ENCODE results near the gene PAX2. TPM values are rescaled to one million over a fixed set of nuclear protein-coding genes. Genes with fewer than 3 reads are reported as not detected.

PAX2 gene
- total RNA-seq, 1 donor from 2014 or later, result not detected

GRCh38 chr10:100873146-100873826 is 127.9 kb downstream of the PAX2 start:
- DNase-seq, result no peak
- TF ChIP-seq CTCF (IDR thresholded peaks at IDR 0.05; ENCODE audit: partially characterized antibody, unreplicated experiment), result no peak
- H3K27ac Mint-ChIP-seq (ENCODE audit: unreplicated experiment), result peak overlapping the region; percentile 29
- H3K4me3 Mint-ChIP-seq (ENCODE audit: unreplicated experiment), result no peak overlapping the region
- no peaks in the 10 kb centered on the region for H3K36me3 Mint-ChIP-seq (ENCODE audit: unreplicated experiment)
- H3K27me3 Mint-ChIP-seq (ENCODE audit: unreplicated experiment), result peaks cover 8% of the 10 kb centered on the region
- peaks cover 2% of the 10 kb centered on the region for H3K4me1 Mint-ChIP-seq (ENCODE audit: low read depth, unreplicated experiment)
- H3K9me3 Mint-ChIP-seq (ENCODE audit: unreplicated experiment), result peaks cover 5% of the 10 kb centered on the region

- Mint-ChIP-seq H3K4me3 (ENCODE audit: unreplicated experiment) (no peak overlapping the region), H3K36me3 (ENCODE audit: unreplicated experiment) (no peaks in the 10 kb centered on the region), H3K4me1 (ENCODE audit: low read depth, unreplicated experiment) (peaks cover 4% of the 10 kb centered on the region), H3K27ac (ENCODE audit: unreplicated experiment) (no peak overlapping the region), H3K27me3 (ENCODE audit: unreplicated experiment) (peaks cover 5% of the 10 kb centered on the region), H3K9me3 (ENCODE audit: unreplicated experiment) (peaks cover 5% of the 10 kb centered on the region)
- no peak for DNase-seq
- TF ChIP-seq CTCF (IDR thresholded peaks at IDR 0.05; ENCODE audit: partially characterized antibody, unreplicated experiment), result no peak
Observed at GRCh38 chr10:100873827-100874326, 128.5 kb downstream of the PAX2 start.

- Mint-ChIP-seq H3K9me3 (ENCODE audit: unreplicated experiment) (peaks cover 5% of the 10 kb centered on the region), H3K36me3 (ENCODE audit: unreplicated experiment) (no peaks in the 10 kb centered on the region), H3K4me3 (ENCODE audit: unreplicated experiment) (no peak overlapping the region), H3K4me1 (ENCODE audit: low read depth, unreplicated experiment) (peaks cover 8% of the 10 kb centered on the region), H3K27ac (ENCODE audit: unreplicated experiment) (no peak overlapping the region), H3K27me3 (ENCODE audit: unreplicated experiment) (peaks cover 8% of the 10 kb centered on the region)
- TF ChIP-seq CTCF (IDR thresholded peaks at IDR 0.05; ENCODE audit: partially characterized antibody, unreplicated experiment), result no peak
- DNase-seq, result no peak
Observed at GRCh38 chr10:100874702-100875483, 129.5 kb downstream of the PAX2 start.

GRCh38 chr10:100875484-100876166 is 130.2 kb downstream of the PAX2 start:
- H3K27me3 Mint-ChIP-seq (ENCODE audit: unreplicated experiment), result peaks cover 8% of the 10 kb centered on the region
- H3K4me1 Mint-ChIP-seq (ENCODE audit: low read depth, unreplicated experiment), result peaks cover 8% of the 10 kb centered on the region
- no peak overlapping the region for H3K27ac Mint-ChIP-seq (ENCODE audit: unreplicated experiment)
- H3K36me3 Mint-ChIP-seq (ENCODE audit: unreplicated experiment), result no peaks in the 10 kb centered on the region
- no peak for DNase-seq
- peaks cover 3% of the 10 kb centered on the region for H3K9me3 Mint-ChIP-seq (ENCODE audit: unreplicated experiment)
- TF ChIP-seq CTCF (IDR thresholded peaks at IDR 0.05; ENCODE audit: partially characterized antibody, unreplicated experiment), result no peak
- H3K4me3 Mint-ChIP-seq (ENCODE audit: unreplicated experiment), result no peak overlapping the region

All from glutamatergic neuron (in vitro differentiated cells).